Thyroid gland (tissue), 4 donors: ENCODE data around the gene ABCC5. TPM values are rescaled to one million over a fixed set of nuclear protein-coding genes. Genes with fewer than 3 reads are reported as not detected.

Source experiments
- DNase-seq, 2 donors: peaks; one replicate each; pipeline ENCODE4 v3.0.0-alpha.2; 2019
- H3K27ac ChIP-seq, 3 donors: fragments of 200-600 bp; sonication (generic); 1 replicate in 2 of 3; 2 replicates in 1 of 3; pipeline ENCODE4 v1.5.1; 2016 to 2019; ENCODE audit warnings: mild to moderate bottlenecking in 1 of 3, moderate library complexity in 1 of 3
- H3K27me3 ChIP-seq: fragments of 200-600 bp; sonication (generic); one replicate; pipeline ENCODE4 v1.5.1; 2019
- H3K36me3 ChIP-seq, 2 donors: fragments of 200-600 bp; sonication (generic); one replicate each; pipeline ENCODE4 v1.5.1; 2016 to 2019
- H3K4me1 ChIP-seq, 2 donors: fragments of 200-600 bp; sonication (generic); one replicate each; pipeline ENCODE4 v1.5.1; 2017 to 2019
- H3K4me3 ChIP-seq, 3 donors: fragments of 200-600 bp; sonication (generic); replicated peaks in 1 of 3; 1 replicate in 2 of 3; 2 replicates in 1 of 3; pipeline ENCODE4 v1.5.1; 2016; ENCODE audit warnings: mild to moderate bottlenecking in 1 of 3
- H3K9me3 ChIP-seq: fragments of 200-600 bp; sonication (generic); one replicate; pipeline ENCODE4 v1.5.1; 2017
- POLR2A ChIP-seq, 2 donors: fragments of 450-650 bp; IDR thresholded peaks; one replicate each; pipeline ENCODE4 v1.6.1; 2017; ENCODE audit warnings: antibody characterized with exemption in 2 of 2, mild to moderate bottlenecking in 2 of 2, moderate library complexity in 1 of 2
- WGBS, 2 donors: methylation state at CpG; one replicate each; pipeline ENCODE4 v1.1.5; 2017; 5-methylcytosine and 5-hydroxymethylcytosine counted together
- intact Hi-C: fragments of 100-400 bp; cut with DNase I; formaldehyde crosslinking; loops from one replicate; pipeline ENCODE4 v1.15.1; 2023
- total RNA-seq, 4 donors: library from RNA; depleted of rRNA; stranded (reverse); fragments of >200 nt; gene quantifications; one replicate each; pipeline ENCODE4 v1.2.3, GENCODE V29; 2016
- TF ChIP-seq, protein P1 (sequence below), 6 experiments: fragments of 200-600 bp in 3 of 6; fragments of 450-650 bp in 3 of 6; sonication (generic) in 3 of 6; IDR thresholded peaks; one replicate each; pipeline ENCODE4 v1.5.1; 2016 to 2019; ENCODE audit warnings: antibody characterized with exemption in 6 of 6, mild to moderate bottlenecking in 2 of 6, inconsistent platforms in 1 of 6, moderate library complexity in 1 of 6

ABCC5 gene
- total RNA-seq, 4 donors from 2014 or later = 12.2 to 24.3 (median 18.2) TPM

DNA sequence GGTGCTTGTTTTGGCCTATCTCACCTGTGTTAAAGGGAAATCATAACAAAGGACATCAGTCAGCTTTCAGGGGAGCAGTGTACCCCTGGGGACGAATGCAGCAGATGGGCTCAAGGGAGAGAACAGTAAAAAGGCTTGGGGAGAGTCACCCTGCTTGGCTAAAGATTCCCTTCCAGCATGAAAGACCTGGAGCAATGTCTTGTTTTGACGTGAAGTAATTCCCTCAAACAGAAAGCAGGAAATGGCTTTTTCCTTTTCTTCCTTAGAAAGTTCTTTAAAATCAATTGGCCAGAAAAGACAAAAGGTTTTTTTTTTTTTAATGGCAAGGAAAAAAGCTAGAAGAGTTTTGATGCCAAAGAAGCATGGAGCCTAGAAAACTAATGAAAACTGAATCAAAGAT is 76.5 kb downstream of the ABCC5 start:
- Histone ChIP-seq H3K27ac (no peak overlapping the region), H3K36me3 (peaks cover 4 to 22% of the 10 kb centered on the region in 2 donors), H3K4me1 (no peaks in the 10 kb centered on the region), H3K27me3 (no peaks in the 10 kb centered on the region), H3K4me3 (no peak overlapping the region), H3K9me3 (no peaks in the 10 kb centered on the region)
- intact Hi-C loops = no loop called here
- 72 to 73% methylated on average over 2 of the region's 2 CpGs for WGBS, 2 donors
- TF ChIP-seq, protein P1, sequence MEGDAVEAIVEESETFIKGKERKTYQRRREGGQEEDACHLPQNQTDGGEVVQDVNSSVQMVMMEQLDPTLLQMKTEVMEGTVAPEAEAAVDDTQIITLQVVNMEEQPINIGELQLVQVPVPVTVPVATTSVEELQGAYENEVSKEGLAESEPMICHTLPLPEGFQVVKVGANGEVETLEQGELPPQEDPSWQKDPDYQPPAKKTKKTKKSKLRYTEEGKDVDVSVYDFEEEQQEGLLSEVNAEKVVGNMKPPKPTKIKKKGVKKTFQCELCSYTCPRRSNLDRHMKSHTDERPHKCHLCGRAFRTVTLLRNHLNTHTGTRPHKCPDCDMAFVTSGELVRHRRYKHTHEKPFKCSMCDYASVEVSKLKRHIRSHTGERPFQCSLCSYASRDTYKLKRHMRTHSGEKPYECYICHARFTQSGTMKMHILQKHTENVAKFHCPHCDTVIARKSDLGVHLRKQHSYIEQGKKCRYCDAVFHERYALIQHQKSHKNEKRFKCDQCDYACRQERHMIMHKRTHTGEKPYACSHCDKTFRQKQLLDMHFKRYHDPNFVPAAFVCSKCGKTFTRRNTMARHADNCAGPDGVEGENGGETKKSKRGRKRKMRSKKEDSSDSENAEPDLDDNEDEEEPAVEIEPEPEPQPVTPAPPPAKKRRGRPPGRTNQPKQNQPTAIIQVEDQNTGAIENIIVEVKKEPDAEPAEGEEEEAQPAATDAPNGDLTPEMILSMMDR (IDR thresholded peaks at IDR 0.05) = no peak
- no peak for DNase-seq

DNA sequence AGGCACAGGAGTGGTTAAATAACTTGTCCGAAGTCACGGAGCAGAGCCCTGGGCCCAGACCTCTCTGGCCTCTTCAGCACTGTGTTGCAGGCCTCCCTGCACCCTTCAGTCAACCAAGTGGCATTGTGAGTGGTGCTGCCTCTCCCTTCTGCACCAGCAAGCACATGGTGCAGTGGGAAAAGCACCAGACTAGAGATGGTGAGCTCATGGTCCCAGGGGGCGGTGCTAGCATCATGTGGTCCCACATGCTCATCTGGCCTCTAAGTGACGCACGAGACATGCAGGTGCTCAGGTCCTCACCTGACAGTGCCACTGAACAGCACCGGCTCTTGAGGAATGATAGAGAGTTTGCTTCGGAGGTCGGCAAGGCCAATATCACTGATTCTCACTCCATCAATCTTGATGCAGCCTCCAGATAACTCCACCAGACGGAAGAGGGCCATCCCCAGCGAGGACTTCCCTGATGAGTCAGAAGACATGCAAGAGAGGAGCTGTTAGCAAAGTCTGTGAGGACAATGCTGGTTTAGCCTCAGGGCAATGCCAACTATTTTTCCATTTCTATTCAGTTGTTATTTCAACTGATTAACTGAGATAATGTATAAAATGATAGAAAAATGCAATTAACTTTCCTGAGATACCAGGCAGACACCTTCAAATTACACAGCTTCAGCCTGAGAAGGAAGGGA is 79.9 kb downstream of the ABCC5 start:
- H3K4me1 ChIP-seq = no peaks in the 10 kb centered on the region
- H3K36me3 ChIP-seq = peaks cover 3 to 4% of the 10 kb centered on the region in 2 donors
- H3K27ac ChIP-seq = no peak overlapping the region
- no peak for DNase-seq
- no peaks in the 10 kb centered on the region for H3K9me3 ChIP-seq
- intact Hi-C loops = no loop called here
- no peaks in the 10 kb centered on the region for H3K27me3 ChIP-seq
- TF ChIP-seq, protein P1 (IDR thresholded peaks at IDR 0.05) = no peak
- TF ChIP-seq POLR2A (IDR thresholded peaks at IDR 0.05) = no peak
- H3K4me3 ChIP-seq = no peak overlapping the region
- 93 to 97% methylated on average over 10 of the region's 10 CpGs for WGBS, 2 donors

DNA sequence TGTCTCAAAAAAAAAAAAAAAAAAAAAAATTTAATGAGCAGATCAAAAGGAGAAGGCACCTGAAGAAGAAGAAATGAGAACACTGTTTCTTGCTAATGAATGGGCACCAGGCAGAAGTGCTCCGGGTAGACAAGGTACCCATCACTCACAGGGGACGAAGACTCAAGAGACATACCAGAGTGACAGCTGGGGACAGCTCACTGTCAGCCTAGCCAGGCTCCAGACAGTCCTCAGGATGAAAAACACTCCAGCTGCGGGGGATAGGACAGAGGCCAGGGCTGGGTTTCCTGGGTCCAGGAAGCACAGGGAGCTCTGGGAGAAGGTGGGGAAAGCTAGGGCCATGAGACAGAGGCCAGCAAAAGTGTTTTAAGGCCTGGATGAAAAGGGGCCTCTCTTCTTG is 84.5 kb downstream of the ABCC5 start:
- intact Hi-C loops = no loop called here
- Histone ChIP-seq H3K27ac (no peak overlapping the region), H3K4me3 (no peak overlapping the region), H3K27me3 (no peaks in the 10 kb centered on the region), H3K4me1 (no peaks in the 10 kb centered on the region), H3K36me3 (peaks cover 4 to 7% of the 10 kb centered on the region in 2 donors), H3K9me3 (no peaks in the 10 kb centered on the region)
- WGBS, 2 donors = 79 to 85% methylated on average over 3 of the region's 3 CpGs
- no peak for DNase-seq
- TF ChIP-seq, protein P1 (IDR thresholded peaks at IDR 0.05) = no peak
- TF ChIP-seq POLR2A (IDR thresholded peaks at IDR 0.05) = no peak

GRCh38 chr3:183931881-183932280 is 85.8 kb downstream of the ABCC5 start:
- Histone ChIP-seq H3K27me3 (no peaks in the 10 kb centered on the region), H3K27ac (no peak overlapping the region), H3K36me3 (peaks cover 0 to 4% of the 10 kb centered on the region in 2 donors), H3K4me3 (no peak overlapping the region), H3K9me3 (no peaks in the 10 kb centered on the region), H3K4me1 (no peaks in the 10 kb centered on the region)
- intact Hi-C loops = no loop called here
- no peak for DNase-seq
- no peak for TF ChIP-seq POLR2A (IDR thresholded peaks at IDR 0.05)
- TF ChIP-seq, protein P1 (IDR thresholded peaks at IDR 0.05) = no peak
- WGBS, 2 donors = 92 to 94% methylated on average over 2 of the region's 2 CpGs

DNA sequence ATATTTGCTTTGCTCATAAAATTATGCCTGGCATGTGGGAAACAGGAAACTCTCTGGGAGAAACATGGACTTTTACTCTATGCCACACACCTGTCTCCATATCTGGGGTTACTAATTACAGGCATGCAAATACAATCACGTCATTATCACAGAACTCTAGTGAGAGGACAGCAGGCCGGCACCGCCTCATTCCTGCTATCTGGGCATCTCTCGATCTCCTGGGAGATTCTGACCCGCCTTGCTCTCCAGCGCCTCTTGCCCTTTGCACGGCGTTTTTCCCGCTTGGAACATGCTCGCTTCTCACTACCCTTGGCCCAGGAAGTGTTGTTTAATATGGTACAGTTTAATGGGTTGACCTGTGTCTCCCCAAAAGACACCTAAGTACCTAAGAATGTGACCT is 87.6 kb downstream of the ABCC5 start:
- Histone ChIP-seq H3K36me3 (peaks cover 0 to 8% of the 10 kb centered on the region in 2 donors), H3K27ac (no peak overlapping the region), H3K9me3 (no peaks in the 10 kb centered on the region), H3K4me3 (no peak overlapping the region), H3K4me1 (no peaks in the 10 kb centered on the region), H3K27me3 (no peaks in the 10 kb centered on the region)
- no peak for DNase-seq
- WGBS, 2 donors = 96% methylated on average over 10 of the region's 10 CpGs
- intact Hi-C loops = no loop called here
- TF ChIP-seq, protein P1 (IDR thresholded peaks at IDR 0.05) = no peak
- TF ChIP-seq POLR2A (IDR thresholded peaks at IDR 0.05) = no peak
